NCI-H82 (cell line): ENCODE measurements around the gene PATE4.

Experiments used
- DNase-seq: peaks from one replicate; lab custom pipeline; 2025; lab: John Stamatoyannopoulos, UW

PATE4 gene

GRCh38 chr11:125887373-125888324 is 54.5 kb downstream of the PATE4 start, which contains the start of gene HYLS1:
TSS of gene HYLS1 (plus strand) at chr11:125887668. CDS start at chr11:125899369, 11,701 bp downstream.
- DNase-seq: peak; percentile 61
